ENCODE measurements around the gene GFPT1.

GFPT1 gene

GRCh38 chr2:69287544-69287943 lies 99.5 kb downstream of the GFPT1 start:
- DNase-seq = no peak

- no peak for DNase-seq
Observed at GRCh38 chr2:69285379-69285894, 101.6 kb downstream of the GFPT1 start.

GRCh38 chr2:69280796-69281412 lies 106.1 kb downstream of the GFPT1 start:
- DNase-seq = no peak

- DNase-seq = no peak
Observed at GRCh38 chr2:69279931-69280681, 106.9 kb downstream of the GFPT1 start.

- DNase-seq = no peak
Observed at GRCh38 chr2:69279211-69279610, 107.8 kb downstream of the GFPT1 start.

GRCh38 chr2:69278366-69278765 lies 108.7 kb downstream of the GFPT1 start:
- peak; percentile 32 for DNase-seq

GRCh38 chr2:69275490-69275889 lies 111.5 kb downstream of the GFPT1 start:
- no peak for DNase-seq

- no peak for DNase-seq
Observed at GRCh38 chr2:69272803-69273471, 114.1 kb downstream of the GFPT1 start.

- no peak for DNase-seq
Observed at GRCh38 chr2:69271831-69272257, 115.2 kb downstream of the GFPT1 start.

Measured in NCI-H2029 (cell line).